ENCODE data around the gene NUP160. TPM values are rescaled to one million over a fixed set of nuclear protein-coding genes. Genes with fewer than 3 reads are reported as not detected.

Gene NUP160
- total and polyA plus RNA-seq, 10 of the 15 experiments (the other 5 are each of a cell fraction or from before 2014, with no cell fraction given), result 24.0 to 87.6 (median 54.6) TPM

- no peak overlapping the region for H3K4me2 ChIP-seq (ENCODE audit: control insufficient read depth, insufficient read depth)
- H3K79me2 ChIP-seq (ENCODE audit: control insufficient read depth, insufficient read depth, low read length), result peaks cover 8% of the 10 kb centered on the region
- H3K4me1 ChIP-seq (ENCODE audit: control insufficient read depth, insufficient read depth, low read length), result no peaks in the 10 kb centered on the region
- BruUV-seq (replicated peaks), result no TSS peak
- TF ChIP-seq GATAD2B (conservative IDR thresholded peaks at IDR 0.05; ENCODE audit: low read depth) (no peak), NR2C2 (IDR thresholded peaks at IDR 0.05; ENCODE audit: borderline replicate concordance, control insufficient read depth, insufficient read length, low read depth) (no peak), YY1 (IDR thresholded peaks at IDR 0.05; ENCODE audit: low read depth, low read length) (no peak), REST (IDR thresholded peaks at IDR 0.05; ENCODE audit: low read depth, low read length) (no peak), PML (IDR thresholded peaks at IDR 0.05; ENCODE audit: low read length) (no peak), RELA (IDR thresholded peaks at IDR 0.05; ENCODE audit: borderline replicate concordance, partially characterized antibody) (no peak), NRF1 (conservative IDR thresholded peaks at IDR 0.05; ENCODE audit: low read depth, low read length) (no peak), PAX8 (IDR thresholded peaks at IDR 0.05) (no peak), MEF2A (IDR thresholded peaks at IDR 0.05; ENCODE audit: insufficient read depth, low read depth, low read length) (no peak), MYB (IDR thresholded peaks at IDR 0.05; ENCODE audit: borderline replicate concordance, low read depth, low read length) (no peak), GABPA (IDR thresholded peaks at IDR 0.05; ENCODE audit: low read depth) (no peak), RAD51 (IDR thresholded peaks at IDR 0.05) (no peak), CREB1 (IDR thresholded peaks at IDR 0.05; ENCODE audit: low read depth) (no peak), NBN (IDR thresholded peaks at IDR 0.05) (no peak), IRF4 (IDR thresholded peaks at IDR 0.05; ENCODE audit: low read depth, low read length) (no peak), ZNF217 (IDR thresholded peaks at IDR 0.05) (no peak), HSF1 (IDR thresholded peaks at IDR 0.05; ENCODE audit: low read depth, low read length) (no peak), CBFB (IDR thresholded peaks at IDR 0.05; ENCODE audit: low read depth) (no peak)
- no peak overlapping the region for H3K4me3 ChIP-seq
- no peak overlapping the region for H3K9ac ChIP-seq (ENCODE audit: control insufficient read depth, insufficient read depth, low read length)
- SMC1A ChIA-PET (ENCODE audit: uncharacterized antibody, unreplicated experiment), result no interaction called here
- RAD21 ChIA-PET (ENCODE audit: unreplicated experiment), result no interaction called here
- no peak overlapping the region for H3K27ac ChIP-seq (ENCODE audit: control insufficient read depth, insufficient read depth)
- ATAC-seq (no peak), FAIRE-seq (no peak), DNase-seq (ENCODE audit: low read depth, low spot score) (no peak)
- CTCF ChIA-PET, result no interaction called here
- no peak overlapping the region for H2AFZ ChIP-seq (ENCODE audit: control insufficient read depth, low read depth, low read length)
- intact Hi-C loops (cut with micrococcal nuclease; ENCODE audit: unreplicated experiment), result no loop called here
- POLR2A ChIA-PET, result no interaction called here
- peaks cover 14 to 51% of the 10 kb centered on the region in 2 experiments for H3K36me3 ChIP-seq (ENCODE audit: control insufficient read depth in 2 of 2, insufficient read depth in 2 of 2, low read length in 1 of 2)
- H4K20me1 ChIP-seq (ENCODE audit: control insufficient read depth, insufficient read depth), result no peaks in the 10 kb centered on the region
- no peaks in the 10 kb centered on the region for H3K9me3 ChIP-seq (replicated peaks; ENCODE audit: control insufficient read depth, insufficient read depth, low read length)
- in situ Hi-C loops (cut with MboI), result no loop called here
- H3K27me3 ChIP-seq (replicated peaks in 1 of 2; ENCODE audit: control insufficient read depth in 2 of 2, insufficient read depth in 2 of 2, low read length in 1 of 2), result no peaks in the 10 kb centered on the region
These were observed 10.2 kb downstream of the NUP160 start for GRCh38 chr11:47837929-47838328.

Data from GM12878 (cell line).